DMS79 treated with DMSO at 0.1 percent for 48 hours (cell line): ENCODE measurements around the gene PRTN3.
A peak's percentile ranks its signal among the peaks of the same experiment; 100 is the strongest.
"Not testable (repeated sequence)": the region's sequence is repeated elsewhere in the genome, so short reads cannot be mapped to it uniquely, and the experiment has no call there.

ENCODE experiments used
- DNase-seq: peaks from one replicate; lab custom pipeline; 2025; lab: John Stamatoyannopoulos, UW

The PRTN3 gene

DNA sequence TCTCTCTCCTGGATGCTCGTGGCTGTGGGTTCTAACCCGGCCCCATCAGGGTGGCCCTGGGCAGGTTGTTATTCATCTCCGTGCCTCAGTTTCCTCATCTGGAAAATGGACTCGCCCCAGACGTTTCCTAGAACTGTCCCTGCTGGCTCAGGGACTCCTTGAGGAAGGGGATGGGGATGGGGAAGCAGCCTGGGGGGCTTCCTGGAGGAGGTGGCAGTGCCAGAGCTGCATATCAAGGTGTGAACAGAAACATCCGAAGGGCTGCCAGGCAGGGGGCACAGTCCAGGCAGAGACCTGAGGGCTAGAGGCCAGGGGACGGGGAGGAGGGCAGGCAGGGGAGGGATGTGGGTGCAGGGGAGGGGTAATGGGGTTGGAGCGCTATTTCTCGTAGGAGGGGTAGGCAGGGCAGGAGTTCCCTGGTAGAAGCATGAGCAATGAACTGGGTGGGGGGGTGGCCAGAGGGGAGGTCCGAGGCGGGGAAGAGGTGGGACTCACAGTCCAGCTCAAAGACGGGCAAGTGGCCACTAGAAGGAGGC, 7.7 kb downstream of the PRTN3 start:
- no peak for DNase-seq

DNA sequence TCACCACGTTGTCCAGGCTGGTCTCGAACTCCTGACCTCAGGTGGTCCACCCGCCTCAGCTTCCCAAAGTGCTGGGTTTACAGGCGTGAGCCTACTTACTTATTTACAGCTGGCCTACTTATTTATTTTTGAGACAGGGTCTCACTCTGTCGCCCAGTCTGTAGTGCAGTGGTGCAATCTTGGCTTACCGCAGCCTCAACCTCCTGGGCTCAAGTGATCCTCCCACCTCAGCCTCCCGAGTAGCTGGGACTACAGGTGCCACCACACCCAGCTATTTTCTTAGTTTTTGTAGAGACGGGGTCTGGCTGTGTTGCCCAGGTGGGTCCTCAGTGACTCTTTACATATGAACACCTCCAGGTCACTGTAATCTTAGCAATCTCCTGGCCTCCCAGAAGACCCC, 8.4 kb downstream of the PRTN3 start:
- not testable (repeated sequence) for DNase-seq

DNA sequence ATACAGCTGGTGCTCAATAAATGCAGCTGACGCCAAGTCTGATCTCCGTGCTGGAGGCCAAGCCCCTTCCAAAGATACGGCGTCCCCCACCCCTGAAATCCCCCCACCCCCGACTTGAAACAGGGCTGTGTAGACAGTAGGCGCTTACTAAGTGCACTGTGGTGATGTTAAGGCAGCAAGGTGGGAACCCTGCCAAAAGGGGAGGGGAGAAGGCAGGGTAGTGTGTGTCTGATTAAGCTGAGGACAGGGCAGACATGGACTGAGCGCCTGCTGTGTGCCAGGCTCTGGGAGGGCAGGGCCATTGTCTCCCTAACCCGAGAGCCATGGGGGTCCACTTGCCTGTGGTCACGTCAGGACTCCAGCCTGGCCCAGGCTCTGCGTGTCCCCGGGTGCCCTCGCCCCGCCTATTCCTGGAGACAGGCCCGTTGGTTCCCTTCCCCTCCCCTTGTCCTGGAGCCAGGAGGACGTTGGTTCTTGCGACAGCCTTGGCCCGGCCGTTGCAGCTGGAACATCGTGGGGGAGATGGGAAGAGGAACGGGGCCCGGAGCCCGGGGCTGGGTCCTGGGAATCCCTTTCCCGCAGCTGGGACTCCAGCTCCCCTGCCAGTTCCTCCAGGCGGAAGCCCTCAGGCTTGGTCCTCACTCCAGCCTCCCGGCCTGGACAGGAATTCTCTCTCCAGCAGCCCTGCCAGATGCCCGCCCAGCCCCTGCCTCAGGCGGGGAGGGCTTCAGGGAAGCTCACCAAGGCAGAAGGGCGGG, 9.6 kb downstream of the PRTN3 start:
- peak; percentile 14 for DNase-seq

DNA sequence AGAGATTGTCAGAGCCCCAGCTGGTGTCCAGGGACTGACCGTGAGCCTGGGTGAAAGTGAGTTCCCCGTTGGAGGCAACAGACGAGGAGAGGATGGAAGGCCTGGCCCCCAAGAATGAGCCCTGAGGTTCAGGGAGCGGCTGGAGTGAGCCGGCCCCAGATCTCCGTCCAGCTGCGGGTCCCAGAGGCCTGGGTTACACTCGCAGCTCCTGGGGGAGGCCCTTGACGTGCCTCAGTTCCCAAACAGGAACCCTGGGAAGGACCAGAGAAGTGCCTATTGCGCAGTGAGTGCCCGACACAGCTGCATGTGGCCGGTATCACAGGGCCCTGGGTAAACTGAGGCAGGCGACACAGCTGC, 10.2 kb downstream of the PRTN3 start:
- DNase-seq: no peak

DNA sequence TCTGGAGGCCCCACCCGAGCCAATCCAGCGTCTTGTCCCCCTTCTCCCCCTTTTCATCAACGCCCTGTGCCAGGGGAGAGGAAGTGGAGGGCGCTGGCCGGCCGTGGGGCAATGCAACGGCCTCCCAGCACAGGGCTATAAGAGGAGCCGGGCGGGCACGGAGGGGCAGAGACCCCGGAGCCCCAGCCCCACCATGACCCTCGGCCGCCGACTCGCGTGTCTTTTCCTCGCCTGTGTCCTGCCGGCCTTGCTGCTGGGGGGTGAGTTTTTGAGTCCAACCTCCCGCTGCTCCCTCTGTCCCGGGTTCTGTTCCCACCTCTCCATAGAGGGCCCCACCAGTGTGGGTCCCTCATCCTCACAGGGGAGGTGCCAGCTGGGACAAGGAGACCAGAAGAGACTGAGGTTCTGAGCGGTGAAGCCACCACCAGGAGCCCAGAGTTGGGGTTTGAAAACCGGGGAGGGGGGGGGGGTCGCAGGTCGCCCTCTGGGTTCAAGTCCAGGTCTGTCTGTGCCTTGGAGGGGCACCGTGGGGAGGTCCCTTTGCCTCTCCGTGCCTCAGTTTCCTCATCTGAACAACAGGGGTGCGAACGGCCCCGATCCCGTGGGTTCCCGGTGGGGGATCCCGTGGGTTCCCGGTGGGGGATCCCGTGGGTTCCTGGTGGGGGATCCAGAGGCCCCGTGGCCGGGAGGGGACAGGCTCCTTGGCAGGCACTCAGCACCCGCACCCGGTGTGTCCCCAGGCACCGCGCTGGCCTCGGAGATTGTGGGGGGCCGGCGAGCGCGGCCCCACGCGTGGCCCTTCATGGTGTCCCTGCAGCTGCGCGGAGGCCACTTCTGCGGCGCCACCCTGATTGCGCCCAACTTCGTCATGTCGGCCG, 11.6 kb downstream of the PRTN3 start, which contains the start of gene ELANE:
ELANE (plus strand) TSS at position 168 of the 878 bp plus-strand sequence; CDS start at position 194, 26 bp downstream.
- DNase-seq: no peak

DNA sequence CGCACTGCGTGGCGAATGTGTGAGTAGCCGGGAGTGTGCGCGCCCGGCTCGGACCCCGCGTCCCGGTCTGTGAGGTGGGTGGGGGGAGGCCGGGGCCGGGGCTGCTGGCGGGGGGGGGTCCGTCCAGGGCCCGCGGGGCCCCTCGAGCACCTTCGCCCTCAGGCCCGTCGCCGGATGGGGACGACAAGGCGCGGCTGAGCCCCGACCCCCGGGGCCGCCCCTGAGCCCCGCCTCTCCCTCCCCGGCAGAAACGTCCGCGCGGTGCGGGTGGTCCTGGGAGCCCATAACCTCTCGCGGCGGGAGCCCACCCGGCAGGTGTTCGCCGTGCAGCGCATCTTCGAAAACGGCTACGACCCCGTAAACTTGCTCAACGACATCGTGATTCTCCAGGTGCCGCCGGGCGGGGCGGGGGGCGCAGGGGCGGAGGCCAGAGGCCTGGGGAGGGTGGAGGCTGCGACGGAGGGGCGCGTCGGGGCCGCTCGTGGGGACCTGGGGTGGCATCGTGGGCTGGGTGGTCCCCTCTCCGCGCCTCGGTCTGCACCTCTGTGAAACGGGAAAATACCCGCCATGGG, 12.3 kb downstream of the PRTN3 start:
- no peak for DNase-seq

DNA sequence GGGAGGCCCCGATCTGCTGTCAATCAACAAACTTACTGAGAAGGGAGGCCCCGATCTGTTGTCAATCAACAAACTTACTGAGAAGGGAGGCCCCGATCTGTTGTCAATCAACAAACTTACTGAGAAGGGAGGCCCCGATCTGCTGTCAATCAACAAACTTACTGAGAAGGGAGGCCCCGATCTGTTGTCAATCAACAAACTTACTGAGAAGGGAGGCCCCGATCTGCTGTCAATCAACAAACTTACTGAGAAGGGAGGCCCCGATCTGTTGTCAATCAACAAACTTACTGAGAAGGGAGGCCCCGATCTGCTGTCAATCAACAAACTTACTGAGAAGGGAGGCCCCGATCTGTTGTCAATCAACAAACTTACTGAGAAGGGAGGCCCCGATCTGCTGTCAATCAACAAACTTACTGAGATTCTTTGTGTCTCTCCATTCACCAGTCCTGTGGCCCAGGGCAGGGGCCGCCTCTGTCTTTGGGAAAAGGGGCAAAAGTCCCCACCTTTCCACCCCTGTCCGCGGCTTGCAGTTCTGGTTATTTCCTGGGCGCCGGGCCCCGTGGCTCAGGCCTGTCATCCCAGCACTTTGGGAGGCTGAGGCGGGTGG, 12.9 kb downstream of the PRTN3 start:
- DNase-seq: not testable (repeated sequence)

DNA sequence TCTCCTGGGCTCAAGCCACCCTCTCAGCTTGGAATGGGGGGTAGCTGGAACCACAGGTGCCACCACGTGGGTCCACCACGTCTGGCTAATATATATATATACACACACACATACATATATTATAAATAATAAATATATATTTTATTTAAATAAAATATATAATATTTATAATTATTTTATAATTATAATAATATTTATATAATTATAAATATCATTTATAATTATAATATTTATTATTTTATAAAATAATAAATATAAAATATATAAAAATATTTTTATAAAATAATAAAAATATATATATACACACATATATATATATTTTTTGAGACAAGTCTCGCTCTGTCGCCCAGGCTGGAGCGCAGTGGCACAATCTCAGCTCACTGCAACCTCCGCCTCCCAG, 13.8 kb downstream of the PRTN3 start:
- no peak for DNase-seq

DNA sequence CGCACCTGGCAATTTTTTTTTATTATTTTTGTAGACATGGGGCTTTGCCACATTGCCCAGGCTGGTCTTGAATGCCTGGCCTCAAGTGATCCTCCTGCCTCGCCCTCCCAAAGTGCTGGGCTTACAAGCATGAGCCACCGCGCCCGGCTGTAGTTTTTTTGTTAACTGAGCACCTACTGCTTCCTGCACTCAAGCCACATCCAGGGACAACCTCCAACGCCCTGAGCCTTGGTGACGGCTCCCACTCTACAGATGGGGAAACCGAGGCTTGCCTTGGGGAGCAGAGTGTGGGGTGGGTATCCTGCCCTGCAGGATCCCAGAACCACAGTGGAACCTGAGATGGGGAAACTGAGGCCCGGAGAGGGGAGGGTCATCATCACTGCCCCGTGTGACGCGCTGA, 14.3 kb downstream of the PRTN3 start:
- DNase-seq: no peak

DNA sequence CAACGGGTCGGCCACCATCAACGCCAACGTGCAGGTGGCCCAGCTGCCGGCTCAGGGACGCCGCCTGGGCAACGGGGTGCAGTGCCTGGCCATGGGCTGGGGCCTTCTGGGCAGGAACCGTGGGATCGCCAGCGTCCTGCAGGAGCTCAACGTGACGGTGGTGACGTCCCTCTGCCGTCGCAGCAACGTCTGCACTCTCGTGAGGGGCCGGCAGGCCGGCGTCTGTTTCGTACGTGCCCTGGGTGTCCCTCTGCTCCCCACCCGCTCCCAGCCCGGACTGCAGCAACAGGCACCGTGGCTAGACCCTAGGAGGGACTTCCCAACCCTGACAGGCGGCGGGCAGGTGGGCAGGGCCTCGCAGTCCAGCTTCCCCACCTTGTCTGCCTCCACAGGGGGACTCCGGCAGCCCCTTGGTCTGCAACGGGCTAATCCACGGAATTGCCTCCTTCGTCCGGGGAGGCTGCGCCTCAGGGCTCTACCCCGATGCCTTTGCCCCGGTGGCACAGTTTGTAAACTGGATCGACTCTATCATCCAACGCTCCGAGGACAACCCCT, 14.8 kb downstream of the PRTN3 start:
- no peak for DNase-seq

DNA sequence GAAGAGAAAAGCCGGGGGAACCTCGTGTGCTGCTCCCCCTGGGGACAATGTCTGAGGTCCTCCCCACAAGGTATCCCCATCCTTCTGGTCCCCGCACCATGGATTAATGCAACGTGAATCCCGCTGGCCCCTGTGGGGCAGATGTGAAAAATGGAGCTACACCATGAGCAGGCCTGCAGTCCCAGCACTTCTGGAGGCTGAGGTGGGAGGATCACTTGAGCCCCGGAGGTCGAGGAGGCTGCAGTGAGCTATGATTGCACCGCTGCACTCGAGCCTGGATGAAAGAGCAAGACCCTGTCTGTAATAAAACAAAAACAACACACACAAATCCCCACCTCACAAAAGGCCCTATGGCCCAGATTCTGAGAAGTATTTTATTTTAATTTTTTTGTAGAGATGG, 17.5 kb downstream of the PRTN3 start:
- DNase-seq: no peak

DNA sequence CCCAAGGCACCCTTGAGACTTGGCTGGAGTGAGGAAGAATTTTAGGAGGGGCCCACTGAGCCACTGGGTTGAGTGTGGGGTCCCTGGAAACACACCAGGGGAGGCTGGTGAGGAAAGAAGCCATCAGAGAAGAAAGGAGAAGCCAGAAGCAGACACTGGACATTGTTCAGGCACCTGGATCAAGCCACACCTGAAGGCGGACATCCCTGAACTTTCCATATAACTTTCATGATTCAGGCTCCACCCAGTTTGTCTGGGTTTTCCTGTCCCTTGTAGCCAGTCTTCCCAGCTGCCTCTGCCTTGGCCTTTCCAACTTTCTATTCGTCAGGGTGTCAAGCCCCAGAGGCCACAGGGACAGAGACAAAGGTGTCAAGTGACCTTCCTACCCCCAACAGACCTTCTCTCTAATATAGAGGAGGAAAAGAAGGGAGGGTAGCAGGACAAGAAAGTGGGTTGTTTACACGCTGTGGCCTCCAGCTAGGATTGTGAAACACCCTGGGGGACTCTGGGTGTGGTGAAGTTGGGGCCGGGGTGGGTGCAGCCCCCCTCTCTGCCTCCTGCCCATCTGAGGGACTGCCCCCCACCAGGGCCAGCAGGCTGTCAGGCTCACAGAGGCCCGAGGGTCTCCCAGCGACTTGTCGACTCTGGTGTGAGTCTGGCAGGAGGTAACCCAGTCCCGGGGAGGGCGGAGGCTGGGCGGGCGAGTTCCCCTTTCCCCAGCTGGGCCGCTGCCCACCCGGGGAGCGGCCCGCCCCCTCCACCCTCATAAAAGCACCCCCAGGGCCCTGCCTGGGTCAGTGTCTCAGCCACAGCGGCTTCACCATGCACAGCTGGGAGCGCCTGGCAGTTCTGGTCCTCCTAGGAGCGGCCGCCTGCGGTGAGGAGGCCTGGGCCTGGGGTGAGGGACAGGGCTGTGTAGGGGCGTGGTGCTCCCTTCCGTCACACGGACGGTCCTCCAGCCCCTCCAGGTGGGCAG, 18.4 kb downstream of the PRTN3 start, which contains the start of gene CFD:
CFD (plus strand) TSS at position 797 of the 976 bp plus-strand sequence; CDS start at position 823, 26 bp downstream.
- no peak for DNase-seq

DNA sequence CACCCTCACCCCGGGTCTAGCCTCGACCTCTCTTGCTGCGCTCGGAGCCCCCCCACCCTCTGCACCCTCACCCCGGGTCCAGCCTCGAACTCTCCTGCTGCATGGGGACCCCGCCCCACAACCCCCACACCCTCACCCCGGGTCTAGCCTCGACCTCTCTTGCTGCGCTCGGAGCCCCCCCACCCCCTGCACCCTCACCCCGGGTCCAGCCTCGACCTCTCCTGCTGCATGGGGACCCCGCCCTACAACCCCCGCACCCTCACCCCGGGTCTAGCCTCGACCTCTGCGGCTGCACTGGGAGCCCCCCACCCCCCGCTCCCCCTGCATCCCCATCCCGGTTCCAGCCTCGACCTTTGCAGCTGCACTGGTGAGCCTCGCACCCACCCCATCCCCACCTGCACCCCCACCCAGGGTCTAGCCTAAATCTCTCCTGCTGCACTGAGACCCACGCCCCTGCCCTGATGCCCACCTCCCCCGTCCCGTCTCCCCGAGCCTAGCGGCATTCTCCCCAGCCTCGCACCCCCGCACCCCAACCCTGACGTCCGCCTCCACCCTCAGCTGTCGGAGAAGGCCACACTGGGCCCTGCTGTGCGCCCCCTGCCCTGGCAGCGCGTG, 20.4 kb downstream of the PRTN3 start:
- DNase-seq: no peak

DNA sequence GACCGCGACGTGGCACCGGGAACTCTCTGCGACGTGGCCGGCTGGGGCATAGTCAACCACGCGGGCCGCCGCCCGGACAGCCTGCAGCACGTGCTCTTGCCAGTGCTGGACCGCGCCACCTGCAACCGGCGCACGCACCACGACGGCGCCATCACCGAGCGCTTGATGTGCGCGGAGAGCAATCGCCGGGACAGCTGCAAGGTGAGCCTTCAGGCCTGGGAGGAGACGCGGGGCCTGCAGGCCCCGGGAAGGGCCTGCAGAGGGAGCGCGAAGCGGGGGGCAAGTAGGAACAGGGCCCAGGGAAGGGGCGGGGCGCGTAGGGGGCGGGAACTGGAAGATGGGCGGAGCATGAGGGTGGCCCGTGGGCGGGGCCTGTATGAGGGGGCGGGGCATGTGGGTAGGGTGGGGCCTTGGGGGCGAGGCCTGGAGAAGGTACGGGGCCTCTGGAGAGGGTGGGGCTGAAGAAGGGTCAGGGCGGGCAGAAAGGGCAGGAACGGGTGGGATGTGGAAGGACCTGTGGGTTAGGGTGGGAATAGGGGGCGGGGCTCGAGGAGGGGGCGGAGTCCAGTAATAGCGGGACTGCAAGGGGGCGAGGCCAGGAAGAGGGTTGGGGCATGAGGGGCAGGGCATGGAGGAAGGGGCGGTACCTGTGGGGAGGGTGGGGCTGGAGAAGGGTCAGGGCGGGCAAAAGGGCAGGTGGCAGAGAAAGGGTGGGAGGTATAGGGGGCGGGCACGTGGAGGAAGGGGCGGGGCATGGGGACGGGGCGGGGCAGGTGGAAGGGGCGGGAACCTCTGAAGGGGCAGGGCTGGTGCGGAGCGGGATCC, 21.2 kb downstream of the PRTN3 start:
- no peak for DNase-seq

DNA sequence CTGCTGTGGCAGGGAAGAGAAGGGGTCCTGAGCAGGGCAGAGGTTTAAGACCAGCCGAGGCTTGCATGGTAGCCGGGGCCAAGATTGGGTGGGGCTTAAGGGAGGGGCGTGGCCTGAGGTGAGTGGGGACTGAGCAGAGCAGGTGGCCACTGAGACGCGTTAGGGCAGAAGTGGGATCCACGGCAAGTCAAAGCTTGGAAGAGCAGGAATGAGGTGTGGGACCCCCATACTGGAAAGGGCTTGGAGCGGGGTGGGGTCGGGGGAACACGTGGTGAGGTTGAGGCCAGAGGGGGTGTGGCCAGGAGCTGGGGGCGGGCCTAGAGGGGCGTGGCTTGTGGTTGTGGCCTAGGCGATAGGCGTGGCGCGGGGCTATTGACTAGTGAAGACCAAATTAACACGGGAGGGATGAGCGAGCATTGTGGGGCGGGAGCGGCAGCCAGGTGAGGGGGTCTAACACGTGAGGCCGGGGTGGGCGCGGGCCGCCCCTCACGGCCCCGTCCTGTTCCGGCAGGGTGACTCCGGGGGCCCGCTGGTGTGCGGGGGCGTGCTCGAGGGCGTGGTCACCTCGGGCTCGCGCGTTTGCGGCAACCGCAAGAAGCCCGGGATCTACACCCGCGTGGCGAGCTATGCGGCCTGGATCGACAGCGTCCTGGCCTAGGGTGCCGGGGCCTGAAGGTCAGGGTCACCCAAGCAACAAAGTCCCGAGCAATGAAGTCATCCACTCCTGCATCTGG, 21.9 kb downstream of the PRTN3 start:
- no peak for DNase-seq

DNA sequence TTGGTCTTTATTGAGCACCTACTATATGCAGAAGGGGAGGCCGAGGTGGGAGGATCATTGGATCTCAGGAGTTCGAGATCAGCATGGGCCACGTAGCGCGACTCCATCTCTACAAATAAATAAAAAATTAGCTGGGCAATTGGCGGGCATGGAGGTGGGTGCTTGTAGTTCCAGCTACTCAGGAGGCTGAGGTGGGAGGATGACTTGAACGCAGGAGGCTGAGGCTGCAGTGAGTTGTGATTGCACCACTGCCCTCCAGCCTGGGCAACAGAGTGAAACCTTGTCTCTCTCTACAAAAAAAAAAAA, 22.5 kb downstream of the PRTN3 start:
- no peak for DNase-seq

DNA sequence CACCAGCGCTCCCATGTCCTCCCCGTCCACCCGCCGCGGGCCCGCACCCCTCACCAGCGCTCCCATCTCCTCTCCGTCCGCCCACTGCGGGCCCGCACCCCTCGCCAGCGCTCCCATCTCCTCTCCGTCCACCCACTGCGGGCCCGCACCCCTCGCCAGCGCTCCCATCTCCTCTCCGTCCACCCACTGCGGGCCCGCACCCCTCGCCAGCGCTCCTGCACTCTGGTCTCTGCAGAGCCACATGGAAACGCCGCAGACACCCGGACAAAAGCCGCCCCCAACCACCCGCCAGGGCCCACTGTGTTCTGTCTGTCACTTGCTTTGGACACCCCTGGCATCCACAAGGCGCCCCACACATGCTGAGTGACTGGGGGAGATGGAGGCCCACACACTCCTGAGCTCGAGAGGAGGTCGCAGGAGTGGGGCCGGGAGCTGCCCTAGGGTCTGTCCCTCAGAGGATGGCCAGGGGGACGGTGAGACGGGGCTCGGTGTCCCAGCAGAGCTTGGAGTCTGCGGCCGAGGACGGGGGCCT, 26.0 kb downstream of the PRTN3 start:
- DNase-seq: no peak

DNA sequence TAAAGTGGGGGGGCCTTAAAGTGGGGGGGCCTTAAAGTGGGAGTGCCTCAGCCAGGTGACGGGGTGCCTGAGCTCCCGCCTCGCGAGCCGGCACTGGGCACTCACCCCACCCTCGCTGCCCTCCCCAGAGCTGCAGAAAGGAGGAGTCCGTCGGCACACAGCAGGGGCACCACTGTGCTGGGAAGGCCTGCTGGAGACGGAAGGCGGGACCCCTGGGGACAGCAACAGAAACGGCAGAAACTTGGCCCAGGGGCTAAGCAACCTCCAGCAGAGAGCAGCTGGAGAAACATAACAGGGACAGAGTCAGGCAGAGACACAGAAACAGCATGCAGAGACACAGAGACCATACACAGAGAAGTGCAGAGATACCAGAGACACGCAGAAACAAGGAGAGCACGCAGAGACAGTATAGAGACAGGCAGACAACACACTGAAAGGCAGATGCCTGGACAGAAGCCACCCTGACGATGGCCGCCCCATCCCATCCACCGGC, 26.5 kb downstream of the PRTN3 start:
- DNase-seq: no peak
